OCI-LY3 (cell line): ENCODE data around the gene PORCN.

Source experiments
- CTCF ChIP-seq: fragments of 200-600, 300-600 bp; sonication (generic); IDR thresholded peaks from 2 replicates; pipeline ENCODE4 v1.5.1; 2014; ENCODE audit warnings: antibody characterized with exemption, low read length, low read depth
- EZH2phosphoT487 ChIP-seq: fragments of 200-600 bp; shearing (Covaris generic); IDR thresholded peaks from 2 replicates; pipeline ENCODE4 v1.6.1; 2018; ENCODE audit warnings: antibody characterized with exemption, mixed run types, low read depth

DNA sequence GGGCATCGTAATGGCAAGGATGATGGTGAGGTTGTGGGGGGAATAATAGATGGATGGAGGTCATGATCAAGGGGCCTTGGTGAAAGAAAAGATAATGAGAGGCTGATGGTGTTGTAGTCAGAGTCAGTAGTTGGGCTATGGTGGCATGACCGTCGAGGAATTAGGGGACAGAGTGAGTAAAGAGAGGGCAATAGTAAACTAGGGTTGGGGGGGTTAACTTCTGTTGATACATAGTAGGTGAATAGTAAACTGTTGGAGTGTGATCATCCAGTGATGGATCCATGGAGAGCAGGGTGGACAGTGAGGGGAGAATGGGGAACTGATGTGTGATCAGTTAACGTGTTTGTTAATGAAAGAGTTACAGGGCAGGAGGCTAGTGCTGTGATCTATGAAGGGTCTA is 31.9 kb upstream of the PORCN start:
- no peak for TF ChIP-seq CTCF
- no peak for TF ChIP-seq EZH2phosphoT487
